GM19099 (cell line): ENCODE data around the gene EYS.

Experiments used
- POLR2A ChIP-seq: IDR thresholded peaks from 3 replicates; pipeline ENCODE4 v1.6.1; 2011; ENCODE audit warnings: low read depth; ENCODE audit not compliant: insufficient read length; ENCODE audit errors: extremely low read depth

Gene EYS

GRCh38 chr6:65117817-65118409 lies 589.1 kb downstream of the EYS start:
- no peak for TF ChIP-seq POLR2A

- no peak for TF ChIP-seq POLR2A
Measured at GRCh38 chr6:65116326-65116725, 590.7 kb downstream of the EYS start.

GRCh38 chr6:65113581-65113980 lies 593.4 kb downstream of the EYS start:
- no peak for TF ChIP-seq POLR2A

GRCh38 chr6:65112435-65112834 lies 594.6 kb downstream of the EYS start:
- no peak for TF ChIP-seq POLR2A

GRCh38 chr6:65110031-65110430 lies 597.0 kb downstream of the EYS start:
- no peak for TF ChIP-seq POLR2A

GRCh38 chr6:65098349-65098748 lies 608.7 kb downstream of the EYS start:
- TF ChIP-seq POLR2A = no peak

- no peak for TF ChIP-seq POLR2A
Measured at GRCh38 chr6:65091561-65091960, 615.5 kb downstream of the EYS start.

- no peak for TF ChIP-seq POLR2A
Measured at GRCh38 chr6:65088575-65088974, 618.5 kb downstream of the EYS start.

GRCh38 chr6:65081756-65082155 lies 625.3 kb downstream of the EYS start:
- TF ChIP-seq POLR2A = no peak

- TF ChIP-seq POLR2A = no peak
Measured at GRCh38 chr6:65075705-65076230, 631.3 kb downstream of the EYS start.

GRCh38 chr6:65072500-65072899 lies 634.5 kb downstream of the EYS start:
- TF ChIP-seq POLR2A = no peak

- no peak for TF ChIP-seq POLR2A
Measured at GRCh38 chr6:65071480-65071879, 635.5 kb downstream of the EYS start.

- no peak for TF ChIP-seq POLR2A
Measured at GRCh38 chr6:65064844-65065243, 642.2 kb downstream of the EYS start.

- TF ChIP-seq POLR2A = no peak
Measured at GRCh38 chr6:65059568-65059967, 647.5 kb downstream of the EYS start.

- no peak for TF ChIP-seq POLR2A
Measured at GRCh38 chr6:65055545-65055944, 651.5 kb downstream of the EYS start.

- no peak for TF ChIP-seq POLR2A
Measured at GRCh38 chr6:65052626-65053025, 654.4 kb downstream of the EYS start.

- no peak for TF ChIP-seq POLR2A
Measured at GRCh38 chr6:65045801-65046200, 661.2 kb downstream of the EYS start.

GRCh38 chr6:65014006-65014405 lies 693.0 kb downstream of the EYS start:
- no peak for TF ChIP-seq POLR2A

GRCh38 chr6:65006788-65007187 lies 700.2 kb downstream of the EYS start:
- no peak for TF ChIP-seq POLR2A
